ENCODE results near the gene TMC5. TPM values are rescaled to one million over a fixed set of nuclear protein-coding genes. Genes with fewer than 3 reads are reported as not detected.

TMC5 gene
- total and polyA plus RNA-seq, 12 donors, result 0.20 to 3.7 (median 0.33) TPM; not detected in 8

DNA sequence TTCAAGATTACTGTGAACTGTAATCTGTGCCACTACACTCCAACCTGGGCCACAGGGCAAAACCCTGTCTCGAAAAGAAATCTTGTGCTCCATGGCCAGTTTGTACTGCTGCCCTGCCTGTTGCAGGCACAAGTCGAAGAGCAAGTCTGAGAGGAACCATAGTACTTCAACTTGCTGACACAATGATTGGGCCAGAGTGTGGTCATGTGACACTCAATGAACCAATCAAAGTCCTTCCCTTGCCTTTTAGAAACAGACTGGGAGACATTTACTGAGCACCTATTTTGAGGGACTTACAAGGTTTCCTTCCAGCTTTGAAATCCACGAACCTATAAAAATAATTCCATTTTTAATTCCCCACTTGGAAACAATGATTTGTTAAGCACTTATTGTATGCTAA lies 39.8 kb upstream of the TMC5 start:
- intact Hi-C loops (cut with DNase I), result loop anchor here (2.0 to 10.0 kb wide), 3 partner anchors 203 to 291 kb away; no protein-coding TSS in a partner anchor
- no peak for DNase-seq
- Histone ChIP-seq H3K9me3 (replicated peaks in 1 of 3) (no peaks in the 10 kb centered on the region), H3K27ac (no peak overlapping the region), H3K4me3 (no peak overlapping the region), H3K4me1 (replicated peaks in 1 of 2) (no peaks in the 10 kb centered on the region), H3K36me3 (replicated peaks in 1 of 2) (no peaks in the 10 kb centered on the region), H3K27me3 (no peaks in the 10 kb centered on the region)
- 83 to 93% (median 86%) methylated on average over 1 to 3 of the region's 3 CpGs for WGBS, 4 donors
- no peak for TF ChIP-seq POLR2A (IDR thresholded peaks at IDR 0.05)
- TF ChIP-seq, protein P1, sequence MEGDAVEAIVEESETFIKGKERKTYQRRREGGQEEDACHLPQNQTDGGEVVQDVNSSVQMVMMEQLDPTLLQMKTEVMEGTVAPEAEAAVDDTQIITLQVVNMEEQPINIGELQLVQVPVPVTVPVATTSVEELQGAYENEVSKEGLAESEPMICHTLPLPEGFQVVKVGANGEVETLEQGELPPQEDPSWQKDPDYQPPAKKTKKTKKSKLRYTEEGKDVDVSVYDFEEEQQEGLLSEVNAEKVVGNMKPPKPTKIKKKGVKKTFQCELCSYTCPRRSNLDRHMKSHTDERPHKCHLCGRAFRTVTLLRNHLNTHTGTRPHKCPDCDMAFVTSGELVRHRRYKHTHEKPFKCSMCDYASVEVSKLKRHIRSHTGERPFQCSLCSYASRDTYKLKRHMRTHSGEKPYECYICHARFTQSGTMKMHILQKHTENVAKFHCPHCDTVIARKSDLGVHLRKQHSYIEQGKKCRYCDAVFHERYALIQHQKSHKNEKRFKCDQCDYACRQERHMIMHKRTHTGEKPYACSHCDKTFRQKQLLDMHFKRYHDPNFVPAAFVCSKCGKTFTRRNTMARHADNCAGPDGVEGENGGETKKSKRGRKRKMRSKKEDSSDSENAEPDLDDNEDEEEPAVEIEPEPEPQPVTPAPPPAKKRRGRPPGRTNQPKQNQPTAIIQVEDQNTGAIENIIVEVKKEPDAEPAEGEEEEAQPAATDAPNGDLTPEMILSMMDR (IDR thresholded peaks at IDR 0.05), result no peak

DNA sequence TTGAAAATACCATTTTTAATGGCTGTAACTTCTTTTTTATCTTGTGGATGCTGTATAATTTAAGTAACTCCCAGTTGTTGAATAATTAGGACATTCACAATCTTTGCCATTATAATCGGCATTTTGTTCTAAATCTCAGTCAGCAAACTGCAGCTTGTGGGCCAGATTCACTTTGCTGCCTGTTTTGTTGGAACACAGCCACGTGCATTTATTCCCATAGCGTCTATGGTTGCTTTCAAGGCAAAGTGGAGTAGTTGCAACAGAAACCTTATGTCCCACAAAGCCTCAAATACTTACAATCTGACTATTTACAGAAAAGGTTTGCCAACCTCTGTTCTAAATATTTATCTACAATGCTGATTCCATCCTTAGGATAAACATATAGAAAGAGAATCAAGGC lies 39.2 kb upstream of the TMC5 start:
- Histone ChIP-seq H3K27me3 (no peaks in the 10 kb centered on the region), H3K9me3 (replicated peaks in 1 of 3) (no peaks in the 10 kb centered on the region), H3K36me3 (replicated peaks in 1 of 2) (no peaks in the 10 kb centered on the region), H3K27ac (no peak overlapping the region), H3K4me3 (no peak overlapping the region), H3K4me1 (replicated peaks in 1 of 2) (no peaks in the 10 kb centered on the region)
- WGBS, 4 donors, result 52 to 72% (median 69%) methylated on average over 3 of the region's 3 CpGs
- no peak for DNase-seq
- TF ChIP-seq, protein P1 (IDR thresholded peaks at IDR 0.05), result no peak
- TF ChIP-seq POLR2A (IDR thresholded peaks at IDR 0.05), result no peak
- intact Hi-C loops (cut with DNase I), result loop anchor here in 1 of 2 donors (5.0 to 10.0 kb wide), 2 partner anchors 204 to 291 kb away; no protein-coding TSS in a partner anchor

DNA sequence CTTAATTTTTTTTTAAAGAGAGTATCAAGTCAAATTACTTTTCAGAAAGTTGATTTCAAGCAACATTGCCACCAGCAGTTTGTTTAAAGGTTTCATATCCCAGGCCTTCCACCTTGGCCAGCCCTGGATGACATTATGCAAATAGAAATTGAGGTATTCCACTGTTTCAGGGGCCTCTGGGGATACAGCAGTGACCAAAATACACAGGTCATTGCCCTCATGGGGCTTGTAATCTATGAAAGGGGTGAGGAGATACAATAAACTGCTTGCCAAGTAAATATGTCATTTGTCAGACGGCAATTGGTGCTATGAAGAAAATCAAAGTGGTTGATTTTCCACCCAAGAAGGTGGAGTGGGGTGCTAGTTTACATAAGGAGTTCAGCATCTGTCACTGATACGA lies 37.8 kb upstream of the TMC5 start:
- H3K27ac ChIP-seq, result no peak overlapping the region
- H3K4me3 ChIP-seq, result no peak overlapping the region
- WGBS, 4 donors, result 51 to 86% (median 62%) methylated on average over 2 of the region's 2 CpGs
- H3K36me3 ChIP-seq (replicated peaks in 1 of 2), result no peaks in the 10 kb centered on the region
- intact Hi-C loops (cut with DNase I), result loop anchor here in 1 of 2 donors (5.0 to 10.0 kb wide), 3 partner anchors 125 to 293 kb away; no protein-coding TSS in a partner anchor
- H3K9me3 ChIP-seq (replicated peaks in 1 of 3), result no peaks in the 10 kb centered on the region
- TF ChIP-seq, protein P1 (IDR thresholded peaks at IDR 0.05), result no peak
- no peak for TF ChIP-seq POLR2A (IDR thresholded peaks at IDR 0.05)
- H3K27me3 ChIP-seq, result no peaks in the 10 kb centered on the region
- no peak for DNase-seq
- H3K4me1 ChIP-seq (replicated peaks in 1 of 2), result no peaks in the 10 kb centered on the region

DNA sequence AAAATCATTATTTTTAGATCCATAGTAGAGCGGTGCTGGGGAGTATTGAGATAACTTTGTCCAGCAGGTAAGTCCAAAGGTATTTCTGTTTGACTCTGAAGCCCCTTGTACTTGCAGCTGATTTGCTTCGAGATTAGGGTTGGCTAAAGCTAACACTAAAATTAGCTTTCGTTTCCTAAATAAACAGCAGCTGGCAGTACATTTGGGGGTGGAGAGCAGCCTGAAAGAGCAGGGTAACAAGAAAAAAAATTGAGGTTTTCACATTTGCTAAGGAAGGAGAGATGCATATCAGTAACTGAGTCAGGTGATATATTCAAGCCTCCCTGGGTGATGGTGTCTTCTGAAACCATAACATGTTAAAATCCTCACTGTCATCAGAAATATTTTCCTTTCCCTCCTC lies 37.4 kb upstream of the TMC5 start:
- Histone ChIP-seq H3K27ac (no peak overlapping the region), H3K4me1 (replicated peaks in 1 of 2) (no peaks in the 10 kb centered on the region), H3K4me3 (no peak overlapping the region), H3K9me3 (replicated peaks in 1 of 3) (no peaks in the 10 kb centered on the region), H3K27me3 (no peaks in the 10 kb centered on the region), H3K36me3 (replicated peaks in 1 of 2) (no peaks in the 10 kb centered on the region)
- 28 to 56% (median 46%) methylated on average over 3 of the region's 3 CpGs for WGBS, 4 donors
- intact Hi-C loops (cut with DNase I), result loop anchor here in 1 of 2 donors (10.0 kb wide), 1 partner anchor 124 kb away; no protein-coding TSS in a partner anchor
- no peak for DNase-seq
- no peak for TF ChIP-seq POLR2A (IDR thresholded peaks at IDR 0.05)
- TF ChIP-seq, protein P1 (IDR thresholded peaks at IDR 0.05), result no peak
